ENCODE data around the gene CLC. TPM values are rescaled to one million over a fixed set of nuclear protein-coding genes. Genes with fewer than 3 reads are reported as not detected.
A peak's percentile ranks its signal among the peaks of the same experiment; 100 is the strongest.
"Not testable (repeated sequence)": the region's sequence is repeated elsewhere in the genome, so short reads cannot be mapped to it uniquely, and the experiment has no call there.

CLC gene
- total RNA-seq, 1 donor from 2014 or later: not detected

DNA sequence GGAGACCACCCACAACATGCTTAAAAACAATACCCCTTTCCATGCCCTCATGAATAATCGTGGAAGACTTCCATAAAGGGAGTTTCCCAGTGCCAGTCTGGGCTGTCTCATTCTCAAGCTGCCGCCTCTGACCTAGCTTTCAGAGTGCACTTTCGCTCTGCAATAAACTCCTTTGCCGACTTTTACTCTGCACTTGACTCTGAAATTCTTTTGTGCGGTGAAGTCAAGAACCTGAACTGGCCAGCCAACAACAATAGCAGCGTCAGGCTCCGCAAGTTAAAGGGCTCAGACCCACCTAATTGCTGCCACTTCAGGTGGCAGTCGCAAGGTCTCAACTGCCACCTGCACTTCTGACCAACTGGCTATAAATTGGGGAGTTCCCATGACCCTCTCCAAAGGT lies 30.5 kb upstream of the CLC start:
- Mint-ChIP-seq H3K27me3 (ENCODE audit: insufficient read depth, low read depth) (peaks cover 14% of the 10 kb centered on the region), H3K27ac (no peak overlapping the region), H3K4me1 (peaks cover 8% of the 10 kb centered on the region), H3K36me3 (no peaks in the 10 kb centered on the region), H3K9me3 (peaks cover 4% of the 10 kb centered on the region), H3K4me3 (no peak overlapping the region)
- H3K9ac ChIP-seq: no peak overlapping the region
- no peaks in the 10 kb centered on the region for H4K20me1 ChIP-seq (ENCODE audit: low read depth)
- peaks cover 8% of the 10 kb centered on the region for H3F3A ChIP-seq (ENCODE audit: low read depth)
- no peak for TF ChIP-seq CTCF (IDR thresholded peaks at IDR 0.05)
- no peak for TF ChIP-seq EZH2phosphoT487 (IDR thresholded peaks at IDR 0.05)
- no peak for TF ChIP-seq EZH2 (IDR thresholded peaks at IDR 0.05)
- no peak overlapping the region for H2AFZ ChIP-seq (replicated peaks)
- no peaks in the 10 kb centered on the region for H3K36me3 ChIP-seq
- no peak overlapping the region for H3K4me2 ChIP-seq
- H3K4me1 ChIP-seq: peaks cover 4% of the 10 kb centered on the region
- no peak for DNase-seq (ENCODE audit: low spot score)
- no peaks in the 10 kb centered on the region for H3K79me2 ChIP-seq (ENCODE audit: low read depth)
- no peaks in the 10 kb centered on the region for H3K9me3 ChIP-seq (ENCODE audit: low read depth)
- no peak overlapping the region for H3K4me3 ChIP-seq
- H3K27me3 ChIP-seq: no peaks in the 10 kb centered on the region
- H3K27ac ChIP-seq: no peak overlapping the region

- Mint-ChIP-seq H3K4me3 (no peak overlapping the region), H3K4me1 (peaks cover 8% of the 10 kb centered on the region), H3K36me3 (no peaks in the 10 kb centered on the region), H3K27ac (no peak overlapping the region), H3K9me3 (peaks cover 4% of the 10 kb centered on the region), H3K27me3 (ENCODE audit: insufficient read depth, low read depth) (peaks cover 14% of the 10 kb centered on the region)
- H3K4me3 ChIP-seq: no peak overlapping the region
- H2AFZ ChIP-seq (replicated peaks): no peak overlapping the region
- H3K27me3 ChIP-seq: no peaks in the 10 kb centered on the region
- peak; percentile 83 for DNase-seq (ENCODE audit: low spot score)
- no peaks in the 10 kb centered on the region for H3K9me3 ChIP-seq (ENCODE audit: low read depth)
- H3K9ac ChIP-seq: no peak overlapping the region
- no peaks in the 10 kb centered on the region for H3K36me3 ChIP-seq
- H3K79me2 ChIP-seq (ENCODE audit: low read depth): no peaks in the 10 kb centered on the region
- H3K4me1 ChIP-seq: peaks cover 4% of the 10 kb centered on the region
- no peaks in the 10 kb centered on the region for H4K20me1 ChIP-seq (ENCODE audit: low read depth)
- TF ChIP-seq CTCF (IDR thresholded peaks at IDR 0.05): peak; percentile 86
- no peak for TF ChIP-seq EZH2phosphoT487 (IDR thresholded peaks at IDR 0.05)
- no peak overlapping the region for H3K4me2 ChIP-seq
- H3K27ac ChIP-seq: no peak overlapping the region
- peaks cover 8% of the 10 kb centered on the region for H3F3A ChIP-seq (ENCODE audit: low read depth)
These were observed 27.6 kb upstream of the CLC start for GRCh38 chr19:39765091-39766076.

- H3K4me3 Mint-ChIP-seq; H4K20me1 ChIP-seq (ENCODE audit: low read depth); H3K27ac ChIP-seq; H3K4me3 ChIP-seq; H3K36me3 ChIP-seq; H3K9ac ChIP-seq; H3K9me3 ChIP-seq (ENCODE audit: low read depth); H3K4me1 ChIP-seq; H3K4me2 ChIP-seq; H3K36me3 Mint-ChIP-seq; H3K27ac Mint-ChIP-seq; H2AFZ ChIP-seq (replicated peaks); H3K4me1 Mint-ChIP-seq; H3K79me2 ChIP-seq (ENCODE audit: low read depth); H3F3A ChIP-seq (ENCODE audit: low read depth); DNase-seq (ENCODE audit: low spot score); H3K9me3 Mint-ChIP-seq: not testable (repeated sequence)
- H3K27me3 Mint-ChIP-seq (ENCODE audit: insufficient read depth, low read depth): peaks cover 10% of the 10 kb centered on the region
- H3K27me3 ChIP-seq: peaks cover 12% of the 10 kb centered on the region
These were observed 24.0 kb upstream of the CLC start for GRCh38 chr19:39761851-39762250.
